OCI-LY3 (cell line): ENCODE measurements around the gene NR4A1.

Experiments used
- H2AFZ ChIP-seq: fragments of 200-600, 300-600 bp; shearing (Covaris generic); 2 replicates; pipeline ENCODE4 v1.6.0; 2014; ENCODE audit warnings: antibody characterized with exemption, low read depth, low read length
- H3K27ac ChIP-seq: fragments of 200-600, 300-600 bp; sonication (generic); 2 replicates; pipeline ENCODE4 v1.5.1; 2014; ENCODE audit warnings: mild to moderate bottlenecking, low read length, moderate library complexity, mixed read lengths
- H3K27me3 ChIP-seq: fragments of 200-600, 300-600 bp; sonication (generic); 2 replicates; pipeline ENCODE4 v1.6.1; 2014; ENCODE audit warnings: low read depth, low read length, mixed read lengths
- H3K36me3 ChIP-seq: fragments of 200-600, 300-600 bp; sonication (generic); replicated peaks from 2 replicates; pipeline ENCODE3; 2014; ENCODE audit warnings: low read depth, low read length, mixed read lengths
- H3K4me1 ChIP-seq: fragments of 300-600, 200-600 bp; sonication (generic); 2 replicates; pipeline ENCODE4 v1.6.1; 2014; ENCODE audit warnings: low read length, mixed read lengths
- H3K4me2 ChIP-seq: fragments of 200-600, 300-600 bp; sonication (generic); 2 replicates; pipeline ENCODE4 v1.6.1; 2014; ENCODE audit warnings: low read length, mixed read lengths
- H3K4me3 ChIP-seq: fragments of 300-600, 200-600 bp; sonication (generic); 2 replicates; pipeline ENCODE4 v1.5.1; 2014; ENCODE audit warnings: antibody characterized with exemption, mild to moderate bottlenecking, low read length, moderate library complexity
- H3K79me2 ChIP-seq: fragments of 300-600, 200-600 bp; shearing (Covaris generic); 2 replicates; pipeline ENCODE4 v1.6.1; 2014; ENCODE audit warnings: mild to moderate bottlenecking, low read length, mixed read lengths
- H3K9ac ChIP-seq: fragments of 300-600, 200-600 bp; shearing (Covaris generic); 2 replicates; pipeline ENCODE4 v1.6.0; 2014; ENCODE audit warnings: mild to moderate bottlenecking, low read length, moderate library complexity
- H3K9me3 ChIP-seq: fragments of 200-600, 300-600 bp; shearing (Covaris generic); 2 replicates; pipeline ENCODE4 v1.6.1; 2014; ENCODE audit warnings: low read length, mixed read lengths; ENCODE audit not compliant: insufficient read depth
- H4K20me1 ChIP-seq: fragments of 200-600, 300-600 bp; sonication (generic); 2 replicates; pipeline ENCODE4 v1.6.1; 2016; ENCODE audit warnings: low read length, mixed read lengths; ENCODE audit not compliant: insufficient read depth
- CTCF ChIP-seq: fragments of 200-600, 300-600 bp; sonication (generic); IDR thresholded peaks from 2 replicates; pipeline ENCODE4 v1.5.1; 2014; ENCODE audit warnings: antibody characterized with exemption, low read length, low read depth
- EZH2phosphoT487 ChIP-seq: fragments of 200-600 bp; shearing (Covaris generic); IDR thresholded peaks from 2 replicates; pipeline ENCODE4 v1.6.1; 2018; ENCODE audit warnings: antibody characterized with exemption, mixed run types, low read depth

The NR4A1 gene

GRCh38 chr12:52081263-52081733, 30.1 kb downstream of the NR4A1 start:
- peak overlapping the region; percentile 20 for H3K4me3 ChIP-seq
- H2AFZ ChIP-seq, result no peak overlapping the region
- H4K20me1 ChIP-seq, result no peaks in the 10 kb centered on the region
- H3K4me1 ChIP-seq, result peaks cover 33% of the 10 kb centered on the region
- H3K4me2 ChIP-seq, result peak overlapping the region; percentile 75
- H3K27ac ChIP-seq, result 0 out of 2 replicates have a peak overlapping the region, but pooled peaks have one; percentile 14
- H3K9me3 ChIP-seq, result no peaks in the 10 kb centered on the region
- TF ChIP-seq EZH2phosphoT487, result no peak
- TF ChIP-seq CTCF, result no peak
- peak overlapping the region; percentile 32 for H3K9ac ChIP-seq
- peaks cover 20% of the 10 kb centered on the region for H3K36me3 ChIP-seq
- H3K79me2 ChIP-seq, result no peaks in the 10 kb centered on the region
- no peaks in the 10 kb centered on the region for H3K27me3 ChIP-seq

- Histone ChIP-seq H3K4me2 (peak overlapping the region; percentile 75), H3K4me1 (peaks cover 33% of the 10 kb centered on the region), H3K79me2 (no peaks in the 10 kb centered on the region), H3K27me3 (no peaks in the 10 kb centered on the region), H4K20me1 (no peaks in the 10 kb centered on the region), H3K9me3 (no peaks in the 10 kb centered on the region), H3K36me3 (peaks cover 15% of the 10 kb centered on the region), H3K27ac (no peak overlapping the region), H2AFZ (no peak overlapping the region), H3K4me3 (peak overlapping the region; percentile 20), H3K9ac (no peak overlapping the region; the same call in 1 of the 2 replicates)
- TF ChIP-seq CTCF, result no peak
- TF ChIP-seq EZH2phosphoT487, result no peak
These were observed 30.9 kb downstream of the NR4A1 start for GRCh38 chr12:52082026-52082668.

GRCh38 chr12:52082669-52082987, 31.4 kb downstream of the NR4A1 start:
- no peak overlapping the region for H3K27ac ChIP-seq
- H3K36me3 ChIP-seq, result peaks cover 14% of the 10 kb centered on the region
- H3K4me1 ChIP-seq, result peaks cover 33% of the 10 kb centered on the region
- no peak overlapping the region for H3K4me2 ChIP-seq
- H3K4me3 ChIP-seq, result no peak overlapping the region
- TF ChIP-seq EZH2phosphoT487 (no peak), CTCF (no peak)
- no peaks in the 10 kb centered on the region for H3K79me2 ChIP-seq
- H2AFZ ChIP-seq, result no peak overlapping the region
- no peaks in the 10 kb centered on the region for H4K20me1 ChIP-seq
- no peak overlapping the region for H3K9ac ChIP-seq
- no peaks in the 10 kb centered on the region for H3K27me3 ChIP-seq
- no peaks in the 10 kb centered on the region for H3K9me3 ChIP-seq

GRCh38 chr12:52082988-52083637, 31.9 kb downstream of the NR4A1 start:
- Histone ChIP-seq H3K27me3 (peaks cover 3% of the 10 kb centered on the region; the same call in 1 of the 2 replicates), H3K9ac (no peak overlapping the region), H3K4me2 (peak overlapping the region; percentile 42), H3K36me3 (peaks cover 11% of the 10 kb centered on the region), H3K4me1 (peaks cover 36% of the 10 kb centered on the region), H3K79me2 (no peaks in the 10 kb centered on the region), H3K4me3 (no peak overlapping the region), H4K20me1 (no peaks in the 10 kb centered on the region), H3K9me3 (no peaks in the 10 kb centered on the region), H2AFZ (no peak overlapping the region), H3K27ac (0 out of 2 replicates have a peak overlapping the region, but pooled peaks have one; percentile 3)
- TF ChIP-seq CTCF (peak; percentile 97), EZH2phosphoT487 (no peak)
